Endothelial cell of umbilical vein (primary cell): ENCODE data around the gene KIF1C. TPM values are rescaled to one million over a fixed set of nuclear protein-coding genes. Genes with fewer than 3 reads are reported as not detected.

ENCODE experiments used
- BruUV-seq: library from RNA; stranded (reverse); fragments of 400-500 nt; replicated peaks from 2 replicates; lab custom pipeline; 2021; lab: Mats Ljungman, UMichigan
- CTCF ChIA-PET: fragments of 300-600, 350-600 bp; sonication (Branson Sonifier 250); formaldehyde crosslinking; loops from one replicate; lab custom pipeline; 2021; ENCODE audit warnings: antibody characterized with exemption, inconsistent platforms; lab: Charles Lee
- POLR2A ChIA-PET: fragments of 300-600, 350-600 bp; sonication (Branson Sonifier 250); formaldehyde crosslinking; loops from one replicate; lab custom pipeline; 2021; ENCODE audit warnings: antibody characterized with exemption, inconsistent platforms; lab: Charles Lee
- DNase-seq: peaks from one replicate; pipeline ENCODE4 v3.0.0-alpha.2; 2011; ENCODE audit warnings: low read depth, low spot score
- FAIRE-seq: peaks from 2 replicates; lab custom pipeline; 2011; peaks lifted over from hg19 to GRCh38; lab: Jason Lieb, UNC
- H2AFZ ChIP-seq: 2 replicates; pipeline ENCODE4 v1.6.0; 2012; ENCODE audit warnings: low read depth, low read length, control low read depth, inconsistent platforms
- H3K27ac ChIP-seq: 2 replicates; pipeline ENCODE4 v1.5.1; 2011; ENCODE audit warnings: low read depth, mild to moderate bottlenecking, control low read depth, low read length, moderate library complexity; ENCODE audit not compliant: insufficient read depth
- H3K27me3 ChIP-seq, 2 experiments: 2 replicates each; pipeline versions ENCODE4 v1.6.0 to v1.6.1; 2011; ENCODE audit warnings: low read length in 2 of 2, mixed read lengths in 1 of 2; ENCODE audit not compliant: control insufficient read depth in 2 of 2, insufficient read depth in 2 of 2
- H3K36me3 ChIP-seq, 2 experiments: 2 replicates in 1 of 2; 3 replicates in 1 of 2; pipeline ENCODE4 v1.5.1; 2011; ENCODE audit warnings: low read length in 2 of 2, mild to moderate bottlenecking in 1 of 2, moderate library complexity in 1 of 2; ENCODE audit not compliant: control insufficient read depth in 2 of 2, insufficient read depth in 2 of 2; ENCODE audit errors: extremely low read depth in 1 of 2
- H3K4me1 ChIP-seq: 3 replicates; pipeline ENCODE4 v1.5.1; 2011; ENCODE audit warnings: mild to moderate bottlenecking, low read length; ENCODE audit not compliant: control insufficient read depth, insufficient read depth; ENCODE audit errors: extremely low read depth
- H3K4me2 ChIP-seq: 2 replicates; pipeline ENCODE4 v1.6.1; 2011; ENCODE audit warnings: low read length, control low read depth, mixed read lengths; ENCODE audit not compliant: insufficient read depth
- H3K4me3 ChIP-seq, 3 experiments: fragments of 200-600 bp in 1 of 3; sonication (generic), shearing (Covaris generic) in 1 of 3; replicated peaks in 1 of 3; 2 replicates each; pipeline ENCODE4 v1.5.1; 2011 to 2016; ENCODE audit warnings: control low read depth in 3 of 3, low read length in 3 of 3, mild to moderate bottlenecking in 2 of 3, inconsistent platforms in 1 of 3, low read depth in 1 of 3, moderate library complexity in 1 of 3; ENCODE audit not compliant: insufficient read depth in 1 of 3
- H3K79me2 ChIP-seq: 2 replicates; pipeline ENCODE4 v1.6.0; 2012; ENCODE audit warnings: low read length, inconsistent platforms; ENCODE audit not compliant: control insufficient read depth, insufficient read depth
- H3K9ac ChIP-seq: replicated peaks from 2 replicates; pipeline ENCODE3; 2011; ENCODE audit warnings: low read length, control low read depth; ENCODE audit not compliant: insufficient read depth; ENCODE audit errors: extremely low read depth
- H3K9me1 ChIP-seq: replicated peaks from 3 replicates; pipeline ENCODE4 v1.6.0; 2011; ENCODE audit warnings: mild to moderate bottlenecking, low read length; ENCODE audit not compliant: control insufficient read depth, insufficient read depth; ENCODE audit errors: extremely low read depth
- H3K9me3 ChIP-seq: replicated peaks from 2 replicates; pipeline ENCODE4 v1.5.1; 2012; ENCODE audit warnings: low read length, inconsistent platforms; ENCODE audit not compliant: control insufficient read depth, insufficient read depth
- H4K20me1 ChIP-seq: replicated peaks from 2 replicates; pipeline ENCODE3; 2011; ENCODE audit warnings: mild to moderate bottlenecking, low read length; ENCODE audit not compliant: control insufficient read depth, insufficient read depth; ENCODE audit errors: extremely low read depth
- EZH2 ChIP-seq: IDR thresholded peaks from 2 replicates; pipeline ENCODE4 v1.6.1; 2012; ENCODE audit warnings: borderline replicate concordance, low read depth, mild to moderate bottlenecking, moderate library complexity, low read length, inconsistent platforms; ENCODE audit not compliant: severe bottlenecking
- FOS ChIP-seq: IDR thresholded peaks from 2 replicates; pipeline ENCODE4 v1.6.1; 2011; ENCODE audit warnings: mild to moderate bottlenecking, low read length, moderate library complexity, borderline replicate concordance; ENCODE audit not compliant: insufficient read depth
- GATA2 ChIP-seq: IDR thresholded peaks from 2 replicates; pipeline ENCODE4 v1.7.0; 2011; ENCODE audit warnings: low read depth, mild to moderate bottlenecking, moderate library complexity, mixed read lengths, low read length; ENCODE audit not compliant: insufficient read length, insufficient read depth
- JUN ChIP-seq: IDR thresholded peaks from 2 replicates; pipeline ENCODE4 v1.6.1; 2011; ENCODE audit warnings: borderline replicate concordance, low read depth; ENCODE audit not compliant: insufficient read length, insufficient read depth
- MAX ChIP-seq: IDR thresholded peaks from 2 replicates; pipeline ENCODE4 v1.6.1; 2011; ENCODE audit not compliant: insufficient read depth, insufficient read length
- MYC ChIP-seq: IDR thresholded peaks from one replicate; pipeline ENCODE4 v1.6.1; 2011; ENCODE audit warnings: mild to moderate bottlenecking, low read depth, low read length
- POLR2A ChIP-seq: IDR thresholded peaks from 2 replicates; pipeline ENCODE4 v1.6.1; 2012; ENCODE audit warnings: low read depth, mild to moderate bottlenecking, control low read depth, low read length
- POLR2AphosphoS5 ChIP-seq: IDR thresholded peaks from 2 replicates; pipeline ENCODE4 v1.6.1; 2012; ENCODE audit warnings: low read depth, mild to moderate bottlenecking, control low read depth, low read length, moderate library complexity; ENCODE audit not compliant: insufficient read depth
- dilution Hi-C: fragments of 300-500 bp; cut with MboI; formaldehyde crosslinking; loops from one replicate; pipeline ENCODE4 v1.15.0; 2019; ENCODE audit warnings: low sequenced_read_pairs; ENCODE audit not compliant: extremely low pct_ligation_motif_present
- intact Hi-C: fragments of 100-400 bp; cut with micrococcal nuclease; formaldehyde crosslinking; loops from one replicate; pipeline ENCODE4 v1.10.0; 2022
- polyA plus RNA-seq, 4 experiments: library from polyadenylated mRNA; depleted of rRNA in 3 of 4; stranded (reverse) in 3 of 4; unstranded in 1 of 4; fragments of >200 nt; gene quantifications; 2 replicates each; pipeline versions ENCODE4 v1.2.1 to v1.2.3, GENCODE V29; 2011 to 2012; ENCODE audit warnings: missing spikeins in 1 of 4
- total RNA-seq: library from RNA; stranded (reverse); gene quantifications from 2 replicates; pipeline ENCODE4 v1.2.3, GENCODE V29; 2021
- TF ChIP-seq, protein P1 (sequence below), 2 donors: IDR thresholded peaks; 1 replicate in 1 of 2; 2 replicates in 1 of 2; pipeline ENCODE4 v1.5.1; 2011; ENCODE audit warnings: low read length in 2 of 2, mild to moderate bottlenecking in 2 of 2, moderate library complexity in 2 of 2, control low read depth in 1 of 2, inconsistent platforms in 1 of 2, low read depth in 1 of 2; ENCODE audit not compliant: insufficient read depth in 1 of 2; ENCODE audit errors: extremely low read depth in 1 of 2

KIF1C gene
- total and polyA plus RNA-seq, 2 donors (not counting 3 experiments of a cell fraction or from before 2014, with no cell fraction given) = 33.6 to 171 TPM

DNA sequence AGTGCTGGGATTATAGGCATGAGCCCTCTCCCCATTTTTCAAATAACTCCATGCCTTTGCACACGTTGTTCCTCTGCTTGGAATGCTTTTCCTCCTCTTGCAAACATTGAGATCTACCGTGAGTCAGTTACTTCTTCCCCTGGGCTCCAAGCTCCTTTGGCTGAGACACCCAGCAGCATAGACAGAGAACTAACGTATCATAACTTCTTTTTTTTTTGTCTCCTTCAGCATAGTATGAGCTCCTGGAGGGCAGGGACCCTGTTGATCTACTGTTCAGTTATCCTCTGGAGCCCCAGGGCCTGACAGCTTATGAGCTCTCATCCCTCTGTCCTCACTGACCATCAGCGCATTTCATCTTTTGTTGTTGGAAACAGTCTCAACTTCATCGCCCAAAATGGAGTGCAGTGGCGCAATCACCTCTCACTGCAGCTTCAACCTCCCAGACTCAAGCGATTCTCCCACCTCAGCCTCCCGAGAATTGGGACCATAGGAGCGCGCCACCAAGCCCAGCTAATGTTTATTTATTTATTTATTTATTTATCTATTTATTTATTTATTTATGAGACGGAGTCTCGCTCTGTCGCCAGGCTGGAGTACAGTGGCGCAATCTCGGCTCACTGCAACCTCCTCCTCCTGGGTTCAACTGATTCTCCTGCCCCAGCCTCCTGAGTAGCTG, 32.3 kb upstream of the KIF1C start:
- H3K79me2 ChIP-seq = peaks cover 9% of the 10 kb centered on the region
- no peak overlapping the region for H3K4me2 ChIP-seq
- no peaks in the 10 kb centered on the region for H3K9me3 ChIP-seq
- H3K4me1 ChIP-seq = peaks cover 24% of the 10 kb centered on the region
- intact Hi-C loops = no loop called here
- H3K27me3 ChIP-seq = no peaks in the 10 kb centered on the region
- H4K20me1 ChIP-seq = no peaks in the 10 kb centered on the region
- no TSS peak for BruUV-seq
- no peak overlapping the region for H3K9ac ChIP-seq
- no peaks in the 10 kb centered on the region for H3K9me1 ChIP-seq
- no peak overlapping the region for H3K27ac ChIP-seq
- DNase-seq (no peak), FAIRE-seq (no peak)
- POLR2A ChIA-PET = no interaction called here
- peaks cover 4 to 11% of the 10 kb centered on the region in 2 experiments for H3K36me3 ChIP-seq
- CTCF ChIA-PET = interaction anchor here (1.3 to 4.5 kb wide), 4 partner anchors 12 to 56 kb away, joined by 3 to 40 read pairs (median 13); partner anchors contain the start of genes CAMTA2 and PFN1
- TF ChIP-seq GATA2 (no peak), JUN (no peak), EZH2 (no peak), POLR2AphosphoS5 (no peak), MAX (no peak), MYC (no peak), POLR2A (no peak), FOS (no peak)
- TF ChIP-seq, protein P1, sequence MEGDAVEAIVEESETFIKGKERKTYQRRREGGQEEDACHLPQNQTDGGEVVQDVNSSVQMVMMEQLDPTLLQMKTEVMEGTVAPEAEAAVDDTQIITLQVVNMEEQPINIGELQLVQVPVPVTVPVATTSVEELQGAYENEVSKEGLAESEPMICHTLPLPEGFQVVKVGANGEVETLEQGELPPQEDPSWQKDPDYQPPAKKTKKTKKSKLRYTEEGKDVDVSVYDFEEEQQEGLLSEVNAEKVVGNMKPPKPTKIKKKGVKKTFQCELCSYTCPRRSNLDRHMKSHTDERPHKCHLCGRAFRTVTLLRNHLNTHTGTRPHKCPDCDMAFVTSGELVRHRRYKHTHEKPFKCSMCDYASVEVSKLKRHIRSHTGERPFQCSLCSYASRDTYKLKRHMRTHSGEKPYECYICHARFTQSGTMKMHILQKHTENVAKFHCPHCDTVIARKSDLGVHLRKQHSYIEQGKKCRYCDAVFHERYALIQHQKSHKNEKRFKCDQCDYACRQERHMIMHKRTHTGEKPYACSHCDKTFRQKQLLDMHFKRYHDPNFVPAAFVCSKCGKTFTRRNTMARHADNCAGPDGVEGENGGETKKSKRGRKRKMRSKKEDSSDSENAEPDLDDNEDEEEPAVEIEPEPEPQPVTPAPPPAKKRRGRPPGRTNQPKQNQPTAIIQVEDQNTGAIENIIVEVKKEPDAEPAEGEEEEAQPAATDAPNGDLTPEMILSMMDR (IDR thresholded peaks at IDR 0.05; ENCODE audit: extremely low read depth in 1 of 2, insufficient read depth in 1 of 2, low read depth in 1 of 2, low read length in 2 of 2) = no peak
- dilution Hi-C loops = no loop called here
- H3K4me3 ChIP-seq = no peak overlapping the region
- H2AFZ ChIP-seq = no peak overlapping the region
